AG09319 (cell line): ENCODE measurements around the gene SPHK2.

Source experiments
- DNase-seq: peaks from one replicate; pipeline ENCODE4 v3.0.0-alpha.2; 2010; ENCODE audit warnings: low read depth; ENCODE audit errors: extremely low read depth
- TF ChIP-seq, protein P1 (sequence below): IDR thresholded peaks from 2 replicates; pipeline ENCODE4 v1.5.1; 2011; ENCODE audit warnings: low read depth, mild to moderate bottlenecking, inconsistent platforms, low read length, moderate library complexity

The SPHK2 gene

DNA sequence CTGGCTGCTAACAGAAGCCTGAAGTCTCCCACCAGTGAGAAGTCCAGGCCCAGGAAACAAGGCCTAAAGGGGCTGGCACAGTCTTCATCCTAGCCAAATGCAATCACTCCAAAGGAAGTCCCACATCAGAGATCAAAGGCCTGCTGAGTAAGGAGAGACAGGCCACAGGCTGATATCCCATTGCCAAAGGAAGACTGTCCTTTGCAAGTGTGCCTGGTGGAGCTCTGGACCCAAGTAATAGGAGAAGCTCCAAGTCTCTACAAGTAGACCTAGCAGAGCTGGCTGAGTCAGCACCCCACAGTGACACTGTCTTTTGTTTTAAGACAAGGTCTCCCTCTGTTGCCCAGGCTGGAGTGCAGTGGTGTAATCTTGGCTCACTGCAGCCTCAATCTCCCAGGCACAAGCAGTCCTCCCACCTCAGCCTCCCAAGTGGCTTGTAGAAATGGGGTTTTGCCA is 13.4 kb downstream of the SPHK2 start:
- no peak for DNase-seq

GRCh38 chr19:48633148-48634035 is 14.1 kb downstream of the SPHK2 start:
- DNase-seq: no peak
- TF ChIP-seq, protein P1, sequence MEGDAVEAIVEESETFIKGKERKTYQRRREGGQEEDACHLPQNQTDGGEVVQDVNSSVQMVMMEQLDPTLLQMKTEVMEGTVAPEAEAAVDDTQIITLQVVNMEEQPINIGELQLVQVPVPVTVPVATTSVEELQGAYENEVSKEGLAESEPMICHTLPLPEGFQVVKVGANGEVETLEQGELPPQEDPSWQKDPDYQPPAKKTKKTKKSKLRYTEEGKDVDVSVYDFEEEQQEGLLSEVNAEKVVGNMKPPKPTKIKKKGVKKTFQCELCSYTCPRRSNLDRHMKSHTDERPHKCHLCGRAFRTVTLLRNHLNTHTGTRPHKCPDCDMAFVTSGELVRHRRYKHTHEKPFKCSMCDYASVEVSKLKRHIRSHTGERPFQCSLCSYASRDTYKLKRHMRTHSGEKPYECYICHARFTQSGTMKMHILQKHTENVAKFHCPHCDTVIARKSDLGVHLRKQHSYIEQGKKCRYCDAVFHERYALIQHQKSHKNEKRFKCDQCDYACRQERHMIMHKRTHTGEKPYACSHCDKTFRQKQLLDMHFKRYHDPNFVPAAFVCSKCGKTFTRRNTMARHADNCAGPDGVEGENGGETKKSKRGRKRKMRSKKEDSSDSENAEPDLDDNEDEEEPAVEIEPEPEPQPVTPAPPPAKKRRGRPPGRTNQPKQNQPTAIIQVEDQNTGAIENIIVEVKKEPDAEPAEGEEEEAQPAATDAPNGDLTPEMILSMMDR: no peak

More for the DNA sequence above, 13.4 kb downstream of the SPHK2 start:
- TF ChIP-seq, protein P1: no peak

DNA sequence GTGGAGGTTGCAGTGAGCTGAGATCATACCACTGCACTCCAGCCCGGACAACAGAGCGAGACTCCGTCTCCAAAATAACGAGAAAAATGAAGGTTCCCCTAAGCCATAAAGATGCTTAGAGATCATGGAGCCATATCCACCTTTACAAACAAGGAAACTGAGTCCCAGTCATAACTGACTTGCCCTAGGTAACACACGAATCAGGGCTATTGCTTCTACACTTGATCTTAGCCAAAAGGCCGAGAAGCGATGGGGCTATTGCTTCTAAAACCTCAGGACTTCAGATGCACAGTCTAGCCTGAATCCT is 14.7 kb downstream of the SPHK2 start:
- TF ChIP-seq, protein P1: no peak
- no peak for DNase-seq

DNA sequence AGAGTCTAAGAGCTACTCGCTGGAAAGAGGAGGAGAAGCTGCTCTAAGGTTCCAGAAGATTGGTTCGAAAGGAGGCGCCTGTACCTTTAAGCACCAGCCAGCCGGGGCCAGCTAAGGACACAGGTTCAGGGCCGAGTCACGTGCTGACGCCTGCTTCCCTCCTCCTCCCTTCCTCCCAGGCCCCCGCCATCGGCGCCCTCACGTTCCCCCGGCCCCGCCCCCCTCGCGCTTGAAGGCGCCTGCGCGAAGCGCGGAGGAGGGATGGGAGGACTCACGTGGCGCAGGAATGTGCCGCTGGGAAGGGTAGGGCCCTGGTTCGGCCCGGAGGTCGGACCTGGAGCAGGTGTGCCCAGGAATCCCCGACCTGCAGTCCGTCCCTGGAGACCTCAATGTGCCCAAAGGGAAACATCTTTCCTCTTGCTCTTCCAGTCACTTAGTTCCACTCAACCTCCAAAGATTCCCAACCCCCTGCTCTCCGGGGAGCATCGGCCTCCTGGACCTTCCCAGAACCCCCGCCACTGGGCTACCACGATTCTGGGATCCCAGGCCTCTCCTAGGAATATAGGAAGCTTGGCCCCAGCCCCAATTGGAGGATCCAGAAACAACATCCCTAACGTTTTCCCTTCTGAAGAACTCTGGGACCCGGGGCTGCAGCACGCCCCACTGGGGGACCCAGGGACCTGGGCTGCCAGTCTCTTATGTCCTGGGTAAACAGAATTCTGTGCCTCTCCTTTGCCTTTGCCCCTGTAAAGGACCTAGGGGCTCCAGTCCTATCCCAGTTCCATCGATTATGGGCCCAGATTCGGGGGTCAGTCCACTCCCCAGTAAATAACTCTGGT is 15.3 kb downstream of the SPHK2 start:
- TF ChIP-seq, protein P1: no peak
- peak; percentile 87 for DNase-seq

- DNase-seq: no peak
Measured at GRCh38 chr19:48635263-48635965, 16.1 kb downstream of the SPHK2 start.

DNA sequence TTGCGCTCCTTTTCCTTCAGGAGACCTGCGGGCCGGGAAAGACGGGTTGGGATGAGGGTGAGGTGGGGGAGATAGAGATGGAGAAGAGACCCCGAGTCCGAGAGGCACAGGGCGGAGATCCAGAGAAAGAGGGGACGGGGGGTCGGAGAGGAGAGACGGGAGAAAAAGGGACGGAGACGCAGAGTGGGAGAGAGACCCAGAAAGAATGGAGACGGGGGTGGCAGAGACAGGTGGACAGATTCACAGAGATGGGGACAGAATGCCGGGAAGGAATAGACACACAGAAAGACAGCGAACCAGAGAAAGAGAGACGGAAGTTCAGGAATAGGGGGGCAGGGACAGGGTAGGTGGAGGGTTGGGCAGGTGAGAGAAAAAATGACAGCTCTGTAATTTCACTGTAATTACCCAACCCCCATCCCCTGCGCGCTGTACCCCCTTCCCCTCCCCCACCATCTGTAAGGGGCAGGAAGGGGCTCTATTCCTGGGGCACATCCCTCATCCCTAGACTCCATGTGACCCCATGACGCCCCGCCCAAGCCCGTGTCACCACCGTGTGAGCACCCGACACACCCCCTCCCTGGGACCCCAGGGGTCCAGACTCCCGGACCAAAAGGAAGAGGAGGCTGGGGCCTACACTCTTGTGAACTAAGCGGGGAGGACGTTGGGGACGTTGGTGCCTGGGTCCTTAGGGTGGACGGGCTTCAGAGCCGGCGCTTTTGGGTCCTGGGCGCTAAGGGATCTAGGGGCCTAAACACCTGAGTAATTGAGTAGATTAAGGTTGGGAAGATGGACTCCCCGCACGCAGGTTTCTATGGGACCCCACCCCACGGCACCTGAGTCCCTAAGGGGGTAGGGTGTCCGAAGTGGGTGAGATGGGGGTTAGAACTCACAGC is 16.9 kb downstream of the SPHK2 start:
- TF ChIP-seq, protein P1: no peak
- DNase-seq: no peak

More at GRCh38 chr19:48635263-48635965, 16.1 kb downstream of the SPHK2 start:
- TF ChIP-seq, protein P1: no peak
